Effector CD8-positive, alpha-beta T cell (primary cell): ENCODE results near the gene ZSCAN2.
"Not testable (repeated sequence)": the region's sequence is repeated elsewhere in the genome, so short reads cannot be mapped to it uniquely, and the experiment has no call there.

Source experiments
- DNase-seq: peaks from one replicate; lab custom pipeline; 2025; lab: John Stamatoyannopoulos, UW

Gene ZSCAN2

GRCh38 chr15:84641871-84642270 lies 41.1 kb downstream of the ZSCAN2 start:
- DNase-seq, result not testable (repeated sequence)

- not testable (repeated sequence) for DNase-seq
These were observed 41.8 kb downstream of the ZSCAN2 start for GRCh38 chr15:84642640-84643039.

GRCh38 chr15:84643838-84644237 lies 43.0 kb downstream of the ZSCAN2 start:
- no peak for DNase-seq

GRCh38 chr15:84645496-84645895 lies 44.7 kb downstream of the ZSCAN2 start:
- no peak for DNase-seq

GRCh38 chr15:84645997-84646396 lies 45.2 kb downstream of the ZSCAN2 start:
- no peak for DNase-seq

- no peak for DNase-seq
These were observed 46.9 kb downstream of the ZSCAN2 start for GRCh38 chr15:84647726-84648125.

GRCh38 chr15:84648539-84648938 lies 47.7 kb downstream of the ZSCAN2 start:
- DNase-seq, result no peak

GRCh38 chr15:84649706-84650105 lies 48.9 kb downstream of the ZSCAN2 start:
- DNase-seq, result no peak

- no peak for DNase-seq
These were observed 52.7 kb downstream of the ZSCAN2 start for GRCh38 chr15:84653584-84653909.

- DNase-seq, result peak; percentile 98
These were observed 53.3 kb downstream of the ZSCAN2 start, which contains the start of gene WDR73 for GRCh38 chr15:84653910-84654688. TSS of gene WDR73 (minus strand) at chr15:84654283. CDS start at chr15:84654274, 9 bp downstream.

- DNase-seq, result peak; percentile 57
These were observed 54.1 kb downstream of the ZSCAN2 start for GRCh38 chr15:84654689-84655453.

GRCh38 chr15:84656972-84657371 lies 56.2 kb downstream of the ZSCAN2 start:
- no peak for DNase-seq

GRCh38 chr15:84657748-84658079 lies 56.9 kb downstream of the ZSCAN2 start:
- DNase-seq, result no peak

- peak; percentile 78 for DNase-seq
These were observed 57.4 kb downstream of the ZSCAN2 start, which contains the start of gene NMB for GRCh38 chr15:84658080-84658787. TSS of gene NMB (minus strand) at chr15:84658199. CDS start at chr15:84658152, 47 bp downstream.

- DNase-seq, result no peak
These were observed 58.1 kb downstream of the ZSCAN2 start for GRCh38 chr15:84658788-84659411.

GRCh38 chr15:84659904-84660781 lies 59.3 kb downstream of the ZSCAN2 start:
- DNase-seq, result no peak

GRCh38 chr15:84661001-84661400 lies 60.2 kb downstream of the ZSCAN2 start:
- no peak for DNase-seq

- DNase-seq, result no peak
These were observed 65.6 kb downstream of the ZSCAN2 start for GRCh38 chr15:84666373-84666772.

GRCh38 chr15:84668221-84668982 lies 67.6 kb downstream of the ZSCAN2 start:
- no peak for DNase-seq

- no peak for DNase-seq
These were observed 68.9 kb downstream of the ZSCAN2 start for GRCh38 chr15:84669726-84670125.
